HG02642 (cell line): Measurements from ENCODE around the gene CYB5R3.
"Not testable (repeated sequence)": the region's sequence is repeated elsewhere in the genome, so short reads cannot be mapped to it uniquely, and the experiment has no call there.

ENCODE experiments used
- ATAC-seq: cut with Tn5 transposase; IDR thresholded peaks from one replicate; pipeline ENCODE4 v1.9.1; 2021; ENCODE audit warnings: mild to moderate bottlenecking; ENCODE audit not compliant: unreplicated experiment, poor library complexity

Gene CYB5R3

DNA sequence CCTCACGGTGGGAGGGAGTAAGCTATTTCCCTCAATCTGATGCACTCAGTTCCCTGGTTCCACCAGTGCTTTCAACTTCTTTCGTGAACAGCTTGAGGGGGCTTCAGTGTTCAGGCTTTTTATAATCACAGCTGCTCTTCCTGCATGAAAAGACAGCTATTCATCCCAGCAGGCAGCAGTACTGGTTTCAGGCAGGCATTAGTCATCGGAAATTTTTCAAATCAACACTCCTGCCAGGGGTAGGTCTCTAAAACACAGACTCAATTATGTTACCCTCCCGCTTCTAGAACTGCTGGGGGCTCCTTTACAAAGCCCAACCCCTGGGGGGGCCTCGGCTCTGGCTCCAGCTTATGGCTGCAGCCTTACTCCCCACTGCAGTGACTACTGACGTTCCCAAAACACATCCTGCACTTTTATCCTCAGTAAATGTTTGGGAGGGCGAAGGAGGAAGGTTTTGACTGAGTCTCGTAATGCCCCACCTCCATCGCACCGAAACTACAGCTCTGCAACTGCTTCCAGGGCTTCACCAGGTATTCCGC, 40.3 kb downstream of the CYB5R3 start:
- no peak for ATAC-seq

DNA sequence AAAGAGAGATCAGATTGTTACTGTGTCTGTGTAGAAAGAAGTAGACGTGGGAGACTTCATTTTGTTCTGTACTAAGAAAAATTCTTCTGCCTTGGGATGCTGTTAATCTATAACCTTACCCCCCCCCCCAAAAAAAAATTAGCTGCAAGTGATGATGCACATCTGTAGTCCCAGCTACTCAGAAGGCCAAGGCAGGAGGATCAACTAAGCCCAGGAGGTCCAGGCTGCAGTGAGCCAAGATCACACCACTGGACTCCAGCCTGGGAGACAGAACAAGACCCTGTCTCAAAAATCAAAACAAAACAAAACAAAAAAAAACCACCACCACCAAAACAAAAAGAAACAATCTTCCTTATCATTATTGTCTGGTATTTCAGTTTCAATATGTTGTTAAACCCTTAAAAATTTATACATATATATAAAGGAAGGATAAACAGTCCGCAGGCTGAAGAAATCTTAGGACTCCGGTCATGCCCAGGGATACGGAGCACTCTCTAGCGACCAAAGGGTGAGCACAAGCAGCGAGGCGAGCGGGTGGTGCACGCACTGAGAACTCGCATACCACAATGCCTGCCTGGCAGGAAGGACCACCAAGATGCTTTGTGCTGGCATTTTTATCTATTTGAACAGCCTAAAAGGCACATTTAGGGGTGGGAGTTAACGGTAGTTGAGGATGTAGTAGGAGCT, 40.9 kb downstream of the CYB5R3 start:
- ATAC-seq = no peak

DNA sequence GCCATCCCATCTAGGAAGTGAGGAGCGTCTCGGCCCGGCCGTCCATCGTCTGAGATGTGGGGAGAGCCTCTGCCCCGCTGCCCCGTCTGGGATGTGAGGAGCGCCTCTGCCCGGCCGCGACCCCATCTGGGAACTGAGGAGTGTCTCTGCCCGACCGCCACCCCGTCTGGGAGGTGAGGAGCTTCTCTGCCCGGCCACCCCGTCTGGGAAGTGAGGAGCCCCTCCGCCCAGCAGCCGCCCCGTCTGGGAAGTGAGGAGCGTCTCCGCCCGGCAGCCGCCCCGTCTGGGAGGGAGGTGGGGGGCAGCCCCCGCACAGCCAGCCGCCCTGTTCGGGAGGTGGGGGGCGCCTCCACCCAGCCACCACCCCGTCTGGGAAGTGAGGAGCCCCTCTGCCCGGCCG, 41.6 kb downstream of the CYB5R3 start:
- ATAC-seq = not testable (repeated sequence)

DNA sequence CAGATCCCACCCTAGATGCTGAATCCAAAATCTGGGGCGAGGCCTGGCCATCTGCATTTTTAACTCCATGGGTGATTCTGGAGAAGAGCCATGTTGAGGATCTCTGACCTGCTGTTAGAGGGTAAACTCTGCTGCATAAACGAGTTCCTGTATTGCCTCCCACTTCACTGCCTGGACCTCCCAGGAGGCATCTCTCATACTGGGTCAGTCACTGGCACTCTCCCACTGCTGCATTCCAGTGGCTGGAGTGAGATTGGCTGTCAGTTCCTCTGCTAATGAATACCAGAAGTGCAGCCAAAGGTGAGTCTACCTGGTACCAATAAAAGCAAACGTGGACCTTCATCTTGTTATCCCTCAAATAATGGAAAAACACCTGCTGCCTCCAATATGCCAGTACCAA, 44.8 kb downstream of the CYB5R3 start:
- no peak for ATAC-seq

DNA sequence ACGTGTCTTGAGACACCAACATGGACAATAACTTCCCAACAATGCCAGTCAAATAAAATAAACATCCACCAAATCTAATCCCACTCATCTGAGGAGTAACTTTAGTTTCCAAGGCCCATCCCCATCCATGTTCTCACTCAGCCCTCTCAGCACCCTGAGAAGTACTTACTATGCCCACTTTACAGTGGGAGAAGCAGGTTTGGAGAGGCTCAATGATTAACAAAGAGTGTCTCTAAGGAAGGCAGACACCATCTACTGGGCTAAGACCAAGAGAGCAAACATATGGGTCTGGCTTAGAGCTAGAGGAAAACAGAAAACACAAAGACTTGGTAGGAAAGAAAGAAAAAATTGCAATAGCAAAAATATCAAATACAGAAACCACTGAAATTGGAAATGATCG, 45.8 kb downstream of the CYB5R3 start:
- ATAC-seq = no peak

DNA sequence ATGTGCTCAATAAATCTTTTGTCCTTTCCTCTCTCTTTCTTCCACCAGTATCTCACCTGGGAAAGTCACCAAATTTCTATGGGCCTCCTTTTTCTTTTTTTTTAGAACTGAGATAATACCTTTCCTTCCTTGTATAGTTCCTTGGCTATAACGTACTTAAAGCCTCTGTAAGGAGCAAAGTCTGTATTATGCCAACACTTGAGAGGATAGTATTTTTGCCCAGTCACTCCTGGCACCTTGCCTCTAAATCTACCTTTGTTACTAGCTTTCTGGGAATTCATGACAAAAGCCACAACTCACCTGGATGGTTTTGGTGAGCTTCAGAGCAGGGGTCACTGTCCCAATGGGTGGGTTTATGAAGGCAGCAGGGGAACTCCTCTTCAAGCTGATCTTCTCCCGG, 46.7 kb downstream of the CYB5R3 start:
- ATAC-seq = no peak

DNA sequence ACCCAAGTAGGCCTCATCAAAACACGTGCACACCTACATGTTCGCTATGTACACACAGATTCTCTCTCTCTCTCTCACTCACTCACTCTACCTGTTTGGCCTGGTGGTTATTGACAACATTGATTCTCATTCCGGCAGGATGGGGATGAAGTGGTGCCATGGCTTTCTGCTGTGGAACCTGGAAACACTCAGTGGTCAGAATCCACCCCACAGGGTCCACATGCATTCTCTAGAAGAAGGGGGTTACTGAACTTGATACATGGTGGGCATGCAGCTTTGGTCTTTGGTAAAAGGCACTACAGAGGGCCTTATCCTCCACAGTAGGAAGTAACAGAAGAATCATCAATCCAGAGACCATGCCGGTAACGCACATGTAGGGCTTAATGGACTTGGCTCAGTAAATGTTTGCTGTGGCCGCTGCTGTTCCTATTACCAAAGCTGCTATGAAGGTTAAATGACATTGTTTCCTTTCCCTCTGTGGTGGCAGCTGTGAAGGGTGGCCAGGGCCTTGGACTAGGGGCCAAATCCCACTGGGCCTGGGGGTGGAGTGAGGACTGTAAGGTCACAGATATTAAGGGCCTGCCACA, 47.2 kb downstream of the CYB5R3 start:
- no peak for ATAC-seq

DNA sequence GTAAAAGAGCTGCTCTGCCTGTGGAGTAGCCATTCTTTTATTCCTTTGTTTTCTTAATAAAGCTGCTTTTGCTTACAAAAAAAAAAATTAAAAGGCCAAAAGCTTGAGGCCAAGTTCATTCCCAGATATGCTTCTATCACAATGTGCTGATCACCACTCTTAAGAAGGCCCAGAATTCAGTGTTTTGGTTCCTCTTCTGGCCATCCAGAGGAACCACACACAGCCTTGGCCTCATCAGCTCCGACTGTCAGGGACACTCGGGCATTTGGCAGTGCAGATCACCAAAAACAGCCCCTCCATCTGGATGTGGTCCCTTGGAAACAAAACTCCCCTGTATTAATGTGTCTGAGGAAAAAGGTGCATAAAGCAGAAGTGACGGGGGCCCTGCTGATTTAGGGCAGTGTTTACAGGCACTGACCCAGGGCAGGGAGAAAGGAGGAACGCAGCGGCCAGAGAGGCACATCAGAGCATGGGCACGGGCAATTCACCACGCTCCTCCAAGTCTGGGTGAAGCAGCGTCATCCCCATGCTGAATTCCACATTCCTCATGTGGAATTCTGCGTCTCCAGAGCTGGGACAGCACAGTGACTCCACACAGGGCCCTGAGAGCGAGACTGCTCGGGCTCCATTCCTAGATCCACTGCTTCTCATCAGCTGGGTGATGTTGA, 52.2 kb downstream of the CYB5R3 start:
- ATAC-seq = no peak

DNA sequence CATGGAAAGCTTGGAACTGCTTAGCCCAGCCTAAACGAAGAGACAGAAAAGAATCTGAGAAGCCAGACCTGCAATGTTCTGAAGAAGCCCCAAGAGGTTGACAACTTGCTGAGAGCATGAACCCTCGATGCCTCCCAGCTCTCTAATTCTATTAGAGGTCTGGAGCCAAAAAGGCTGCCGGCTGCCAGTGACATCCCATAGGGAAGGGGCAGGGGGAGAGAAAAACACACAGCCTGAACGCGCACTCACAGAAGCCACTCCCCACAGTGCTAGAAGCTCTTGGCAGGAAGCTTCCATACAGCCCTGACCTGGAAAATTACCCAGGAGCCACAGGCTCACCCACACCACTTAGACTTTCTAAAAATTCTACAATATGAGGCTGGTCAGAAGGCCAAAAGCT, 52.9 kb downstream of the CYB5R3 start:
- ATAC-seq = no peak

DNA sequence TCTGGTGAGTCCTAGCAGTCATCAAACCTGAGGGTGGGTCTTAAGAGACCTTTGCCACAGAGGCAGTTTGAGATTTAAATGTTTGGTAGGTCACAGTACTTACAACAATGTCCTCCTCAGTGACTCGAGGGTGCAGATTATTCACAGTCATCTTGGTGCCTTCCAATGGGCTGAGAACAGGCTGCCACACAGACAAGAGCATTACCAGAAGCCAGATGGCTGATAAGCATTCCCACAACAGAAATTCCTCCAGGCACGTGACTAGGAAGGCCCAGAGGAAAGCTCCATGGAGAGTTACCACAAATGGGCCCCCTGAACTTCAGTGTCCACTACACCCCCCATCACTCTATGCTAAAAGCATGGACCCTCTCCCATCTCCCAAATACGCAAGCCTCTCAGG, 53.8 kb downstream of the CYB5R3 start:
- ATAC-seq = no peak

DNA sequence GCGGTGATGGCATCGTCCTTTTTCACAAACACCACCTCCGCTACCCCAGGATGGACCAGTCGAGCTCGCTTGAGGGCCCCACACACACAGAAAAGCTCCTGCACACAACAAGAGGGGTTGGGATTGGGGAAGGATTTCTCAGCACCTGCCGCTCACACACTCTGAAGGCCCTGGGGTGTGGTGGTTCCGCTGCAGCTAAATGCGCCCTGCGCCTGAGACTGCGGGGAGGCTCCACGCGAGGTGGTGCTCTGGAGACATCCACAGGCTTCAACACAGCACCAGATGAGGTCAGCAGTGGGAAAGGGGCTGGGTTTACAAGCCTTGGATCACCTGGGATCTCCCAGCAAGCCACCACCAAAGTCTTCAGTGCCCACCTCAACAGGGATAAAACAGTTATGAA, 57.2 kb downstream of the CYB5R3 start:
- ATAC-seq = no peak

DNA sequence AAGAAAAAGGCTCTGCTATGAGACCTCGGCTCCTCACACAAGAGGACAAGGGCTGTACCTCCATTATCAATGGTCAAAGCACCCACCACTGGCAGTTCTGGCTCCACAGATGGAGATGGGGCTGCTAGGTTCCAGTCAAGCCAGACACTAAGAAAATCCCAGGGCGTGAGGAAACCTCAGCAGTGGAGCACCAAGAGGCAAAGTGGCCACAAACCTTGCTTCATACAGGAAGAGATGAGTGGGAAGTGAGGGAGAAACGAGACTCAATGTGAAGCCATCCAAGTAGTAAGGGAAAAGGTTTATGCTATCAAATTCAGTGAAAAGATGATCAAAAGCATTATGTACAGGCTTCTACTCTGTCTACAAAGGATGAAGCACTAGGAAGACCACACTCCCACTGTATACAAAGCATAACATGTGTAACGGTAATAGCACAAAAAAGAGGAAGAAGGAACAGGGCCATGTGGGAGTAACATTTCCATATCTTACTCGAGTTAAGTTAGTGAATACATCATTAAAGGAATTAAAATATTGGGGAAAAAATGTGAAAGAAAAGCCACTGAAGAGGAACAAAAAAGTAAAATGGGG, 61.5 kb downstream of the CYB5R3 start:
- no peak for ATAC-seq

DNA sequence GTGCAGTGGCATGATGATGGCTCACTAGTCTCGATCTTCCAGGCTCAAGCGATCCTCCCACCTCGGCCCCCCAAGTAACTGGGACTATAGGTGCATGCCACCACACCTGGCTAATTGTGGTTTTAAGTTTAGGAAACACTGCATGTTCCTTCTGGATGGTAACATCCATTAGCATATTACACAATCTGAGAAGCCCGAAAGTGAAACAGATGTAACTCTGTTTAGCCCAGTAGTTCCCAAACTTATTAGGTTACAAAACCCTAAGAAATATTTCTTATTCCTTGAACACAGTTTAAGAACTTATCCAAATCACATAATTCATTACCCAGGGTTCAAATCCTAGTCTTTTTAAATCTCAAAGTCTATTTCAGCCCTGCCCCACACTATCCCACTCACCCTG, 62.8 kb downstream of the CYB5R3 start:
- no peak for ATAC-seq

DNA sequence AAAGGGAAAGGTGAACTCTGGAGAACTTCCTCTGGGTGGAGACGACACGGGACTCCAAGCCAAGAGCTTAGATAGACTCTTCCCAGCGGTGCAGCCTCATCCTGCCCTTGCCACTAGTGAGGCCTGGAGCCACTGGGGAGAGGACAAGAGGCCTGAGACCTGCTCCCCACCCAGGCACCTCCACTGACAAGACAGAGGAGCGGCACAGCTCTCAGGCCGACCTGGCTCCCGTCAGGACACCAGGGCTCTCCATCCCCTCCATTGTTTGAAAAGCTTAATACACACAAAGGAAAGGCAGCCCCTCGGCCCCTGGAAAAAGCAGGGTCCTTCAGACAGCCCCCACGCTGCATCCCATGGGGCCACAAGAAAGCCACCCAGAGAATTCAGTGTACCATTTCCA, 64.1 kb downstream of the CYB5R3 start:
- no peak for ATAC-seq

DNA sequence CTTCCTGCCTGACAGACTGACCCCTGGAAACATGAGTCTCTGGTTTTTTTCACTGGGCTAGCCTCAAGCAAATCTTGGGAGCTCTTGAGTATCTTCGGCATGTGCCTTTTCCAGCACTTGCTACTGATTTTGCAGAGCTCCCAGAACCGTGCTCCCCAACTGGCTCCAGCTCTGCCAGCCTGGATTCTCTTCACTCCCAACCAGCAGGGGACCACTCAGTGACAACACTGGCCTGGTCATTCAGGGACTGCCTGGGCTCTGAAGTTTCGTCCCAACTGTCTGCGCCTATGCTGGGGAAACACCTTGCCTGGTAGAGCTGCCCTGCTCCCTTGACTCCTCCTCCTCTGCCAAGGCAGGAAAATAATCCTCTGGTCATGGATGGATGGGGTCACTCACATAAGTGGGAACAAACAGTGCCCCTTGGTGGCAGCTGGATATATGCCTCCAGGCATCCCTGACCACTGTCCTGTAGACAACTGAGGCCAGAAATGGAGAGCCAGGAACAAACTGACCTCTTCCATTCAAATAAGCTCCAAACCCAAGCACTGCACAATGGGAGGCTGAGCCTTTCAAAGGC, 64.7 kb downstream of the CYB5R3 start:
- ATAC-seq = no peak

DNA sequence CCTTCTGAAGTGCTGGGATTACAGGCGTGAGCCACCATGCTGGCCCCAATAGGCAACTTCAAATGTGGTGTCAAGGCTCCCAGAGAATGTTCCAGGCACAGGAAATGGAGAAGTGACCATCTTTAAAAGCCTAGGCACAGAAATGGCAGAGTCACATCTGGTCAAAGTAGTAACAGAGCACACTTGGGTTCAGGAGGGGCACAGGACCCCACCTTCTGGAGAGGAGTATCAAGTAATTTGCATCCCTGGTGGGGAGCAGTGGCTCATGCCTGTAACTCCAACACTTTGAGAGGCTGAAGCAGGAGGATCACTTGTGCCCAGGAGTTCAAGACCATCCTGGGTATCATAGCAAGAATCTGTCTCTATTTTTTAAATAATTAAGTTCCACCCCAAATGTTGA, 66.2 kb downstream of the CYB5R3 start:
- ATAC-seq = no peak

DNA sequence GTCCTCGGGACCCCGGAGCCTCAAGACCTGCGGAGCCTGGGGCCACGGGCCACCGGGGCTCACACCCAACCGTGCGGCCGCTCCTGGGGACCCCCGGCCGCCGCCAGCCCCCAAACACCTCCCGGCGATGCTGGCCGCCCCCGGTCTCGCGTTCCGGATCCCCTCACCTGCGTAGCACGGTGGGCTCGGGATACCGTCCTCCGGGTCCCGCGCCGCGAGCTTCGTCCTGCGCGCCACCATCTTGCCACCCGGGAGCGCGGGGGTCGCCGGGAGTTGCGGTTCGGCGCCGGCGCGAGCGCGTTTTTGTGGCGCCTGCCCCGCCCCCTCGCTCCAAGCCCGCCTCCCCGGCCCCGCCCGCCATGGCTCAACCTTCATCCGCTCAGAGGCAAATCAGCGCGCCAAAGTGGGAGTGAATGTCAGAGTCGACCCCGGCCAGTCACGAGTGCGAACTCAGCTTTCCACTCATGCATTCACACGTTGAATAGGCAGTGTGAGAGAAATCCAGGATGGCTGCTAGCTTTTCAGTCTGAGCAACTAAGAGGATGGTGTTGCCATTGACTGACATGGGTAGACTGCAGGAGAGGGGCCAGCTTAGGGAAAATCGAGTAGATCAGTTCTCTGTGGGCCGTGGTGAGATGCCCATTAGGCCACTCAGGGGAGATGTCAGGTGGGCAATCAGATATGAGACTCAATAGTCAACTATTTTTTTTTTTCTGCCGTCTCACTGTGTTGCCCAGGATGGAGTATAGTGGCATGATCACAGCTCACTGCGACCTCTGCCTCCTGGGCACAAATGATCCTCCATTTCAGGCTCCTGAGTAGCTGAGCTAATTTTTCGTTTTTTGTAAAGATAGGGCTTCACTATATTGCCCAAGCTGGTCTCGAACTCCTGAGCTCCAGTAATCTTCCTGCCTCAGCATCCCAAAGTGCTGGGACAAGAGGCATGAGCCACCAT, 67.2 kb downstream of the CYB5R3 start:
- peak; percentile 71 for ATAC-seq

DNA sequence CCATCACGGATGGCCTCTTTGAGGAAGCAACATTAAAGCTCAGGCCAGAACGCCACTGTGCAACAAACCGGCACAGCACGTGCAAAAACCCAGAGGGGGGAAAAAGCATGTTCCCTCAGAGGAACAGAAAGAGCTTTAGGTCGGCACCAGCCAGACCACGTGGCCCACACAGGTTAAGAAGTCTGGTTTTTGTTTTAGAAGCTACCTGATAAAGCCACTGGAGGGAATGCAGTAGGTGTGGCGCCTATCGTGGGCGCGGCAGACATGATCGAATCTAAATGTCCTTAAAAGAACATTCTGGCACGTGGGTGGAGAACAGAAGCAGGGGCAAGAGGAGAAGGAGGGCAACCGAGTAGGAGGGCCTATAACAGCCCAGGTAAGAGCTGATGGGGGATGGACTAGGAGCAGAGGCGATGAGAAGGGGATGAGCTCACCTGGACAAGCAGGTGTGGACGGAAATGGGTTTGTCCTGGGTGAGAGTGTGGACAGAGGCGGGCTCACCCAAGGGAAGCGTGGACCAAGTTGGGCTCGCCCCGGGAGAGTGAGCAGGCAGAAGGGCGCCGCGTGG, 67.9 kb downstream of the CYB5R3 start:
- ATAC-seq = not testable (repeated sequence)

DNA sequence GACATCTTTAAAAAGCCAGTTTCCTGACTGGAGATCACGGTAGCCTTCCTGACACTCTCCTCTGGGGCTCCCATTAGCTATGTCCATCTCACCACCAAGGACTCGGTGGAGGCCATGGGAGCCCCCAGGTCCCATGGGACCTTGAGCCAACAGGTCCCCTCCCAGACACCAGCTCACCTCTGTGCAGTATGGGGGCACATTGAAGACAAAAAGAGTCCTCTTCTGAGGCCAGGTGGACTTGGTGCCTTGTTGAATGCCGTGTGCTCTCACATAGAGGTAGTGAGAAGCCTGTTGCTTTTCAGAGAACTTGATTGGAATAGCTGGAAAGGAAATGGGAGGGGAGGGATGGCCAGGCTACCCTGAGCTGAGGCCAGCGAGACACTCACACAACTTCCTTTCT, 69.2 kb downstream of the CYB5R3 start:
- not testable (repeated sequence) for ATAC-seq
